Measurements from ENCODE around the gene LIMS2. TPM values are rescaled to one million over a fixed set of nuclear protein-coding genes. Genes with fewer than 3 reads are reported as not detected.

The LIMS2 gene
- polyA plus RNA-seq, 1 experiment: 46.1 TPM

GRCh38 chr2:127674241-127675209, 805 bp downstream of the LIMS2 start:
- POLR2A ChIA-PET: interaction anchor here (0.6 kb wide), 1 partner anchor 10 kb away, joined by 4 read pairs; no protein-coding TSS in a partner anchor
- peaks cover 12% of the 10 kb centered on the region for H3K27me3 ChIP-seq (ENCODE audit: control insufficient read depth, insufficient read depth, low read length)
- no peak for TF ChIP-seq CTCF (IDR thresholded peaks at IDR 0.05; ENCODE audit: insufficient read depth, low read depth, low read length)
- peaks cover 4% of the 10 kb centered on the region for H3K36me3 ChIP-seq (ENCODE audit: control insufficient read depth, insufficient read depth, low read length)
- CTCF ChIA-PET: interaction anchor here (0.7 to 3.6 kb wide), 11 partner anchors 11 to 83 kb away, joined by 3 to 24 read pairs (median 4); no protein-coding TSS in a partner anchor
- H3K4me3 ChIP-seq (ENCODE audit: low read depth, low read length): peak overlapping the region; percentile 60
- no peak for DNase-seq (ENCODE audit: low read depth)

- Histone ChIP-seq H3K27me3 (ENCODE audit: control insufficient read depth, insufficient read depth, low read length) (peaks cover 12% of the 10 kb centered on the region), H3K36me3 (ENCODE audit: control insufficient read depth, insufficient read depth, low read length) (peaks cover 4% of the 10 kb centered on the region), H3K4me3 (ENCODE audit: low read depth, low read length) (peak overlapping the region; percentile 60)
- DNase-seq (ENCODE audit: low read depth): no peak
- TF ChIP-seq CTCF (IDR thresholded peaks at IDR 0.05; ENCODE audit: insufficient read depth, low read depth, low read length): no peak
- POLR2A ChIA-PET: no interaction called here
- CTCF ChIA-PET: interaction anchor here (3.5 kb wide), 1 partner anchor 23 kb away, joined by 17 read pairs; no protein-coding TSS in a partner anchor
Observed at GRCh38 chr2:127673291-127674069, 1.9 kb downstream of the LIMS2 start.

GRCh38 chr2:127672341-127673224, 2.7 kb downstream of the LIMS2 start:
- DNase-seq (ENCODE audit: low read depth): no peak
- Histone ChIP-seq H3K27me3 (ENCODE audit: control insufficient read depth, insufficient read depth, low read length) (peaks cover 8% of the 10 kb centered on the region), H3K36me3 (ENCODE audit: control insufficient read depth, insufficient read depth, low read length) (peaks cover 4% of the 10 kb centered on the region), H3K4me3 (ENCODE audit: low read depth, low read length) (no peak overlapping the region)
- ChIA-PET POLR2A (no interaction called here), CTCF (interaction anchor here (3.5 kb wide), 1 partner anchor 22 kb away, joined by 17 read pairs; no protein-coding TSS in a partner anchor)
- no peak for TF ChIP-seq CTCF (IDR thresholded peaks at IDR 0.05; ENCODE audit: insufficient read depth, low read depth, low read length)

GRCh38 chr2:127671557-127672302, 3.6 kb downstream of the LIMS2 start:
- DNase-seq (ENCODE audit: low read depth): no peak
- Histone ChIP-seq H3K36me3 (ENCODE audit: control insufficient read depth, insufficient read depth, low read length) (peaks cover 4% of the 10 kb centered on the region), H3K4me3 (ENCODE audit: low read depth, low read length) (no peak overlapping the region), H3K27me3 (ENCODE audit: control insufficient read depth, insufficient read depth, low read length) (peaks cover 1% of the 10 kb centered on the region; the same call in 1 of the 2 replicates)
- TF ChIP-seq CTCF (IDR thresholded peaks at IDR 0.05; ENCODE audit: insufficient read depth, low read depth, low read length): no peak
- ChIA-PET CTCF (interaction anchor here (1.2 kb wide), 1 partner anchor 80 kb away, joined by 4 read pairs; no protein-coding TSS in a partner anchor), POLR2A (no interaction called here)

Measured in BJ (cell line).